MCF 10A (cell line): Measurements from ENCODE around the gene NUP214. TPM values are rescaled to one million over a fixed set of nuclear protein-coding genes. Genes with fewer than 3 reads are reported as not detected.

Experiments
- BruUV-seq: library from RNA; stranded (reverse); fragments of 400-500 nt; replicated peaks from 2 replicates; lab custom pipeline; 2021; lab: Mats Ljungman, UMichigan
- CTCF ChIA-PET: fragments of 300-600 bp; sonication (Branson Sonifier 250); formaldehyde crosslinking; extraction: SDS; loops from one replicate; lab custom pipeline; 2021; ENCODE audit warnings: antibody characterized with exemption, inconsistent platforms; lab: Yijun Ruan, JAX
- POLR2A ChIA-PET: fragments of 300-600, 350-650 bp; sonication (Branson Sonifier 250); formaldehyde crosslinking; extraction: SDS; loops from one replicate; lab custom pipeline; 2020; ENCODE audit warnings: antibody characterized with exemption, inconsistent platforms; lab: Yijun Ruan, JAX
- DNase-seq: peaks from one replicate; pipeline ENCODE4 v3.0.0-alpha.2; 2018; ENCODE audit not compliant: unreplicated experiment
- H3K27ac Mint-ChIP-seq: one replicate; pipeline ENCODE4 v1.8.0; 2022; ENCODE audit warnings: mild to moderate bottlenecking, low read depth, mixed read lengths; ENCODE audit not compliant: unreplicated experiment
- H3K27me3 Mint-ChIP-seq: one replicate; pipeline ENCODE4 v1.8.0; 2022; ENCODE audit warnings: mixed read lengths; ENCODE audit not compliant: insufficient read depth, unreplicated experiment
- H3K36me3 Mint-ChIP-seq: one replicate; pipeline ENCODE4 v1.8.0; 2022; ENCODE audit warnings: mild to moderate bottlenecking, moderate library complexity, mixed read lengths; ENCODE audit not compliant: insufficient read depth, unreplicated experiment
- H3K4me1 Mint-ChIP-seq: one replicate; pipeline ENCODE4 v1.8.0; 2022; ENCODE audit warnings: mixed read lengths; ENCODE audit not compliant: insufficient read depth, unreplicated experiment
- H3K4me3 Mint-ChIP-seq: one replicate; pipeline ENCODE4 v1.8.0; 2022; ENCODE audit warnings: mild to moderate bottlenecking, moderate library complexity, mixed read lengths; ENCODE audit not compliant: unreplicated experiment
- H3K9me3 Mint-ChIP-seq: one replicate; pipeline ENCODE4 v1.8.0; 2022; ENCODE audit warnings: mixed read lengths; ENCODE audit not compliant: unreplicated experiment
- intact Hi-C: fragments of 100-400 bp; cut with micrococcal nuclease; formaldehyde crosslinking; loops from 2 replicates; pipeline ENCODE4 v1.14.1; 2022
- total RNA-seq: library from RNA; stranded (reverse); gene quantifications from 2 replicates; pipeline ENCODE4 v1.2.3, GENCODE V29; 2022
- TF ChIP-seq, protein P1 (sequence below): fragments of 200-600 bp; IDR thresholded peaks from one replicate; pipeline ENCODE4 v1.8.0; 2022; ENCODE audit warnings: antibody characterized with exemption, mild to moderate bottlenecking; ENCODE audit not compliant: unreplicated experiment

NUP214 gene
- total RNA-seq, 1 experiment from 2014 or later = 41.8 TPM

DNA sequence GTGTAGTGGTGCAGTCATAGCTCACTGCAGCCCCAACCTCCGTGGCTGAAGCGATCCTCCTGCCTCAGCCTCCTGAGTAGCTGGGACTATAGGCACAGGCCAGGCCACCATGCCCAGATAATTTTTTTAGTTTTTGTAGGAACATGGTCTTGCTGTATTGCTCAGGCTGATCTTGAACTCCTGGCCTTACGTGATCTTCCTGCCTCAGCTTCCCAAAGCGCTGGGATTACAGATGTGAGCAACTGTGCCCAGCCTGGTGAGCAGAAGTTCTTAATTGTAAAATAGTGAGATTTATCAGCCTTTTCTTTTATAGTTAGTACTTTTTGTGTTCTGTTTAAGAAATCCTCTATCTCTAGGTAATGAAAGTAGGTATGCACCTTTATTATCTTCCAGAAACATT, 42.5 kb downstream of the NUP214 start:
- POLR2A ChIA-PET = interaction anchor here (0.6 to 1.6 kb wide), 3 partner anchors 42 to 588 kb away, joined by 3 to 9 read pairs (median 4); partner anchors contain the start of genes FUBP3 and NUP214
- TF ChIP-seq, protein P1, sequence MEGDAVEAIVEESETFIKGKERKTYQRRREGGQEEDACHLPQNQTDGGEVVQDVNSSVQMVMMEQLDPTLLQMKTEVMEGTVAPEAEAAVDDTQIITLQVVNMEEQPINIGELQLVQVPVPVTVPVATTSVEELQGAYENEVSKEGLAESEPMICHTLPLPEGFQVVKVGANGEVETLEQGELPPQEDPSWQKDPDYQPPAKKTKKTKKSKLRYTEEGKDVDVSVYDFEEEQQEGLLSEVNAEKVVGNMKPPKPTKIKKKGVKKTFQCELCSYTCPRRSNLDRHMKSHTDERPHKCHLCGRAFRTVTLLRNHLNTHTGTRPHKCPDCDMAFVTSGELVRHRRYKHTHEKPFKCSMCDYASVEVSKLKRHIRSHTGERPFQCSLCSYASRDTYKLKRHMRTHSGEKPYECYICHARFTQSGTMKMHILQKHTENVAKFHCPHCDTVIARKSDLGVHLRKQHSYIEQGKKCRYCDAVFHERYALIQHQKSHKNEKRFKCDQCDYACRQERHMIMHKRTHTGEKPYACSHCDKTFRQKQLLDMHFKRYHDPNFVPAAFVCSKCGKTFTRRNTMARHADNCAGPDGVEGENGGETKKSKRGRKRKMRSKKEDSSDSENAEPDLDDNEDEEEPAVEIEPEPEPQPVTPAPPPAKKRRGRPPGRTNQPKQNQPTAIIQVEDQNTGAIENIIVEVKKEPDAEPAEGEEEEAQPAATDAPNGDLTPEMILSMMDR = no peak
- H3K36me3 Mint-ChIP-seq = peaks cover 64% of the 10 kb centered on the region

DNA sequence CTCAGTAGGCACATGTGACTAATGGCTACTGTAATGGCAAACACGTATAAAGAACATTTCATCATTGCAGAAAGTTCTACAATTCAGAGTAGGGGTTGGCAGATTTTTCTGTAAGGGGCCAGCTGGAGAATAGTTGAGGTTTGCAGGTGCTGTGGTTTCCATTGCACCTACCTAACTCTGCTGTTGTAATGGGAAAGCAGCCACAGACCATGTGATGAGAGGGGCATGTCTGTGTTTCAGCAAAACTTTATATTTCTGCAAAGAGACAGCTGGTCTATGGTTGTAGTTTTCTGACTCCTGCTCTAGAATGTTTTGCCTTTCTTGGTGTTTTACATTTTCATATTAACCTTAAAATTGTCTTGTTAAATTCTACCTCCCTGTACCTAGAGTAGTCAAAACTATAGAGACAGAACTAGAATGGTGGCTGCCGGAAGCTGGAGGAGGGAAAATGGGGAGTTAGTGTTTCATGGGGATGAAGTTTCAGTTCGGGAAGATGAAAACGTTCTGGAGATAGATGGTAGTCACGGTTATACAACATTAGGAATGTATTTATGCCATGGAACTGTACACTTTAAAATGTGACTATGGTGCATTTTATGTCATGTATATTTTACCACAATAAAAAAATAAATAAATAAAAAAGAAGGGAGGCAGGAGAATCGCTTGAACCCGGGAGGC, 44.3 kb downstream of the NUP214 start:
- CTCF ChIA-PET = interaction anchor here (0.6 to 1.1 kb wide), 4 partner anchors 9 to 439 kb away, joined by 3 to 5 read pairs (median 4); partner anchors contain the start of gene NUP214
- intact Hi-C loops = no loop called here
- no peak overlapping the region for H3K4me3 Mint-ChIP-seq

More for the DNA sequence above, 42.5 kb downstream of the NUP214 start:
- Mint-ChIP-seq H3K27ac (no peak overlapping the region), H3K4me3 (no peak overlapping the region), H3K4me1 (no peaks in the 10 kb centered on the region), H3K9me3 (no peaks in the 10 kb centered on the region), H3K27me3 (no peaks in the 10 kb centered on the region)
- CTCF ChIA-PET = interaction anchor here (0.5 to 1.9 kb wide), 4 partner anchors 11 to 169 kb away, joined by 3 to 19 read pairs (median 6); no protein-coding TSS in a partner anchor
- intact Hi-C loops = no loop called here
- no TSS peak for BruUV-seq
- no peak for DNase-seq

DNA sequence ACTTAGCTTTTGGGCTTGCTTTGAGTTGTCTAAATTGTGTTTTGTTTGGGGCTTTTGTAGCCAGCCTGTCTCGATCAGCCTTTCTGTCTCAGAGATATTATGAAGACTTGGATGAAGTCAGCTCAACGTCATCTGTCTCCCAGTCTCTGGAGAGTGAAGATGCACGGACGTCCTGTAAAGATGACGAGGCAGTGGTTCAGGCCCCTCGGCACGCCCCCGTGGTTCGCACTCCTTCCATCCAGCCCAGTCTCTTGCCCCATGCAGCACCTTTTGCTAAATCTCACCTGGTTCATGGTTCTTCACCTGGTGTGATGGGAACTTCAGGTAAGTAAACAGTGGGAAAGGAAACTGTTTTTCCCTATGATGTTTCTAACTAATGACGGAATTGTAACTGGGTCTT, 48.6 kb downstream of the NUP214 start:
- H3K9me3 Mint-ChIP-seq = no peaks in the 10 kb centered on the region
- POLR2A ChIA-PET = interaction anchor here (0.7 kb wide), 1 partner anchor 159 kb away, joined by 3 read pairs; no protein-coding TSS in a partner anchor
- no peak overlapping the region for H3K4me3 Mint-ChIP-seq
- CTCF ChIA-PET = interaction anchor here (0.6 to 1.5 kb wide), 3 partner anchors 12 to 176 kb away, joined by 3 to 5 read pairs (median 4); no protein-coding TSS in a partner anchor
- no TSS peak for BruUV-seq
- H3K36me3 Mint-ChIP-seq = peaks cover 87% of the 10 kb centered on the region
- TF ChIP-seq, protein P1 = no peak
- intact Hi-C loops = no loop called here
- H3K4me1 Mint-ChIP-seq = no peaks in the 10 kb centered on the region
- no peak overlapping the region for H3K27ac Mint-ChIP-seq
- DNase-seq = no peak
- H3K27me3 Mint-ChIP-seq = no peaks in the 10 kb centered on the region

More for the DNA sequence above, 44.3 kb downstream of the NUP214 start:
- Mint-ChIP-seq H3K4me1 (no peaks in the 10 kb centered on the region), H3K27me3 (no peaks in the 10 kb centered on the region), H3K36me3 (peaks cover 61% of the 10 kb centered on the region), H3K27ac (no peak overlapping the region), H3K9me3 (no peaks in the 10 kb centered on the region)
- POLR2A ChIA-PET = no interaction called here
- TF ChIP-seq, protein P1 = no peak
- no TSS peak for BruUV-seq
- no peak for DNase-seq

DNA sequence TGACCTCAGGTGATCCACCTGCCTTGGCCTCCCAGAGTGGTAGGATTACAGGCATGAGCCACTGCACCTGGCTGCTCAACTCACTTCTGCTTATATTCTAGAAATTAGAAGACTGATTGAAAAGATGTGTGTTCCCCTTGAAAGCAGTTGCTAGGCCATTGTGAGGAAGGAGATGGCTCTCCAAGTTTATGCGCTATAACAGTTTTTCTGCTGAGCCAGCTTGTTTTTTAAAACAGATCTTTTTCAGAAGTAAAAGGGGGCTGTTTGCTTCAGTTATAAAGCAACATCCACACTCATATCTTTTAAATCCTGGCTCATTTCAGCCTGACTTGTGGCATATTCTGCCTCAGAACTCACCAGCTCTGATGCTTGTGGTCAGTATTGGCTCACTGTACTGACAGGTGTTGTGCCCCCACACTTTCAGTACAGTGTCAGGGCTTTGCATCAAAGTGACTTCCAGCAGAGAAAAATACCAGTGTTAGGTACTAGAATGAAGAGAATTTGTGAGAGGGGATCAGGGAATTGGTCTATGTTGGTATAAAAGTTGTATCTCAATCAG, 49.4 kb downstream of the NUP214 start:
- no peaks in the 10 kb centered on the region for H3K9me3 Mint-ChIP-seq
- no peak for DNase-seq
- no TSS peak for BruUV-seq
- no peaks in the 10 kb centered on the region for H3K27me3 Mint-ChIP-seq
- intact Hi-C loops = no loop called here
- H3K4me3 Mint-ChIP-seq = no peak overlapping the region
- no peaks in the 10 kb centered on the region for H3K4me1 Mint-ChIP-seq
- H3K27ac Mint-ChIP-seq = no peak overlapping the region
- POLR2A ChIA-PET = interaction anchor here (0.7 kb wide), 1 partner anchor 154 kb away, joined by 3 read pairs; no protein-coding TSS in a partner anchor
- H3K36me3 Mint-ChIP-seq = peaks cover 87% of the 10 kb centered on the region
- CTCF ChIA-PET = interaction anchor here (1.5 to 8.7 kb wide), 2 partner anchors 161 to 176 kb away, joined by 3 to 103 read pairs; no protein-coding TSS in a partner anchor
- TF ChIP-seq, protein P1 = no peak
